Spleen (tissue), 11 donors: ENCODE data around the gene ST6GALNAC2. TPM values are rescaled to one million over a fixed set of nuclear protein-coding genes. Genes with fewer than 3 reads are reported as not detected.

Experiments used
- DNase-seq: peaks from one replicate; pipeline ENCODE4 v3.0.0-alpha.2; 2020
- H3K27ac ChIP-seq, 8 donors: fragments of 200-600 bp; sonication (generic) in 7 of 8; 1 replicate in 4 of 8; 2 replicates in 4 of 8; pipeline versions ENCODE4 v1.5.0 to v1.8.0; 2016 to 2021; ENCODE audit warnings: inconsistent platforms in 4 of 8, mild to moderate bottlenecking in 4 of 8, moderate library complexity in 1 of 8
- H3K27me3 ChIP-seq, 7 donors: fragments of 200-600 bp; sonication (generic) in 6 of 7; replicated peaks in 1 of 7; 1 replicate in 4 of 7; 2 replicates in 3 of 7; pipeline versions ENCODE4 v1.5.0 to v1.8.0; 2016 to 2021; ENCODE audit warnings: inconsistent platforms in 3 of 7, mild to moderate bottlenecking in 1 of 7
- H3K36me3 ChIP-seq, 6 donors: fragments of 200-600 bp; sonication (generic) in 5 of 6; 1 replicate in 4 of 6; 2 replicates in 2 of 6; pipeline versions ENCODE4 v1.5.0 to v1.8.0; 2016 to 2021; ENCODE audit warnings: inconsistent platforms in 2 of 6
- H3K4me1 ChIP-seq, 6 donors: fragments of 200-600 bp; sonication (generic) in 5 of 6; 1 replicate in 3 of 6; 2 replicates in 3 of 6; pipeline versions ENCODE4 v1.5.0 to v1.8.0; 2016 to 2021; ENCODE audit warnings: inconsistent platforms in 3 of 6
- H3K4me3 ChIP-seq, 8 donors: fragments of 200-600 bp; sonication (generic) in 7 of 8; 1 replicate in 4 of 8; 2 replicates in 4 of 8; pipeline versions ENCODE4 v1.5.0 to v1.8.0; 2016 to 2021; ENCODE audit warnings: inconsistent platforms in 4 of 8, mild to moderate bottlenecking in 4 of 8, moderate library complexity in 2 of 8
- H3K9me3 ChIP-seq, 8 donors: fragments of 200-600 bp; sonication (generic) in 7 of 8; 1 replicate in 4 of 8; 2 replicates in 4 of 8; pipeline versions ENCODE4 v1.5.0 to v1.8.0; 2016 to 2021; ENCODE audit warnings: inconsistent platforms in 4 of 8
- CTCF ChIP-seq, 11 experiments: fragments of 200-600 bp in 7 of 11; fragments of 450-650 bp in 4 of 11; sonication (generic) in 4 of 11; IDR thresholded peaks in 8 of 11; conservative IDR thresholded peaks in 3 of 11; 1 replicate in 7 of 11; 2 replicates in 4 of 11; pipeline versions ENCODE4 v1.4.0 to v1.8.0; 2016 to 2021; ENCODE audit warnings: antibody characterized with exemption in 11 of 11, inconsistent platforms in 4 of 11, mild to moderate bottlenecking in 1 of 11
- POLR2A ChIP-seq, 3 donors: fragments of 450-650 bp; IDR thresholded peaks; one replicate each; pipeline ENCODE4 v1.5.1; 2017; ENCODE audit warnings: antibody characterized with exemption in 3 of 3, mild to moderate bottlenecking in 1 of 3
- POLR2AphosphoS5 ChIP-seq, 3 donors: sonication (generic); formaldehyde crosslinking; IDR thresholded peaks; one replicate each; pipeline ENCODE4 v1.5.1; 2017; ENCODE audit warnings: antibody characterized with exemption in 3 of 3
- WGBS, 5 donors: extraction: QIAGEN DNeasy Blood & Tissue Kit in 3 of 5; methylation state at CpG; one replicate each; pipeline versions ENCODE4 v1.1.5 to v1.1.7; 2013 to 2018; 5-methylcytosine and 5-hydroxymethylcytosine counted together
- intact Hi-C: fragments of 100-400 bp; cut with DNase I; formaldehyde crosslinking; loops from one replicate; pipeline ENCODE4 v1.15.0; 2023; ENCODE audit warnings: low total_unique reads
- polyA plus RNA-seq, 3 donors: library from polyadenylated mRNA; stranded (reverse); fragments of 200-250 nt; gene quantifications; one replicate each; pipeline ENCODE4 v1.2.1, GENCODE V29; 2013
- total RNA-seq, 7 donors: library from RNA; depleted of rRNA in 3 of 7; stranded (reverse); fragments of >200 nt in 3 of 7; fragmentation: NEBNext Ultra II Directional in 4 of 7; extraction: Animal tissue kit (Norgen Biotek cat#: 25700) in 4 of 7; gene quantifications; one replicate each; pipeline versions ENCODE4 v1.1.0 to v1.2.1, GENCODE V29; 2016 to 2021
- donor health status: healthy with polysubstance abuse.
- donor health status: DM: no; HTN: no; CAD: no; lungs with moderate emphysema.
- donor health status: DM: no; HTN: no; CAD: no.
- donor health status: Bipolar disorder and iron deficiency.
- donor health status: healthy.
- donor health status: DM: no; HTN: no; CAD: no.
- donor health status: DM: yes; HTN: yes; CAD: no.

The ST6GALNAC2 gene
- total and polyA plus RNA-seq, 10 donors, result 1.1 to 15.7 (median 8.7) TPM

GRCh38 chr17:76543826-76544545 is 41.7 kb downstream of the ST6GALNAC2 start:
- H3K36me3 ChIP-seq, result no peaks in the 10 kb centered on the region
- H3K27ac ChIP-seq, result peak overlapping the region in 6 of 8 donors; percentile 35 to 60 (median 56)
- no peaks in the 10 kb centered on the region for H3K9me3 ChIP-seq
- DNase-seq, result no peak
- 35 to 45% (median 38%) methylated on average over 21 to 22 of the region's 22 CpGs for WGBS, 5 donors
- H3K4me1 ChIP-seq, result peaks cover 24 to 84% (median 58%) of the 10 kb centered on the region in 6 donors
- no peak overlapping the region for H3K4me3 ChIP-seq
- intact Hi-C loops, result no loop called here
- TF ChIP-seq CTCF (IDR thresholded peaks at IDR 0.05 in 8 of 11, conservative IDR thresholded peaks at IDR 0.05 in 3 of 11) (no peak), POLR2AphosphoS5 (IDR thresholded peaks at IDR 0.05) (no peak), POLR2A (IDR thresholded peaks at IDR 0.05) (no peak)
- peaks cover 0 to 44% (median under 1%) of the 10 kb centered on the region in 7 donors for H3K27me3 ChIP-seq

- Histone ChIP-seq H3K4me1 (peaks cover 26 to 90% (median 63%) of the 10 kb centered on the region in 6 donors), H3K36me3 (no peaks in the 10 kb centered on the region), H3K27me3 (peaks cover 0 to 50% (median 6%) of the 10 kb centered on the region in 7 donors), H3K9me3 (no peaks in the 10 kb centered on the region), H3K27ac (peak overlapping the region in 5 of 8 donors; percentile 54 to 60 (median 58)), H3K4me3 (no peak overlapping the region)
- intact Hi-C loops, result no loop called here
- WGBS, 5 donors, result 69 to 81% (median 74%) methylated on average over 6 of the region's 6 CpGs
- DNase-seq, result peak; percentile 70
- TF ChIP-seq POLR2AphosphoS5 (IDR thresholded peaks at IDR 0.05) (no peak), CTCF (IDR thresholded peaks at IDR 0.05 in 8 of 11, conservative IDR thresholded peaks at IDR 0.05 in 3 of 11) (no peak), POLR2A (IDR thresholded peaks at IDR 0.05) (no peak)
Observed at GRCh38 chr17:76543482-76543825, 42.2 kb downstream of the ST6GALNAC2 start.

- Histone ChIP-seq H3K4me3 (no peak overlapping the region), H3K9me3 (no peaks in the 10 kb centered on the region), H3K27ac (peak overlapping the region in 3 of 8 donors; percentile 54 to 59 (median 58)), H3K4me1 (peaks cover 27 to 91% (median 68%) of the 10 kb centered on the region in 6 donors), H3K27me3 (peaks cover 0 to 54% (median 11%) of the 10 kb centered on the region in 7 donors), H3K36me3 (no peaks in the 10 kb centered on the region)
- TF ChIP-seq POLR2AphosphoS5 (IDR thresholded peaks at IDR 0.05) (no peak), POLR2A (IDR thresholded peaks at IDR 0.05) (no peak), CTCF (IDR thresholded peaks at IDR 0.05 in 8 of 11, conservative IDR thresholded peaks at IDR 0.05 in 3 of 11) (no peak)
- 82 to 90% (median 88%) methylated on average over 8 of the region's 8 CpGs for WGBS, 5 donors
- intact Hi-C loops, result no loop called here
- DNase-seq, result peak; percentile 57
Observed at GRCh38 chr17:76542984-76543383, 42.7 kb downstream of the ST6GALNAC2 start.

GRCh38 chr17:76542566-76542971 is 43.1 kb downstream of the ST6GALNAC2 start:
- whole genome bisulfite sequencing, 5 donors, result 84 to 87% (median 84%) methylated on average over 10 of the region's 10 CpGs
- peak overlapping the region in 1 of 8 donors; percentile 59 for H3K27ac ChIP-seq

More at GRCh38 chr17:76542566-76542971, 43.1 kb downstream of the ST6GALNAC2 start:
- Histone ChIP-seq H3K4me3 (no peak overlapping the region), H3K27me3 (peaks cover 0 to 58% (median 15%) of the 10 kb centered on the region in 7 donors), H3K9me3 (no peaks in the 10 kb centered on the region), H3K36me3 (no peaks in the 10 kb centered on the region), H3K4me1 (peaks cover 27 to 91% (median 72%) of the 10 kb centered on the region in 6 donors)
- TF ChIP-seq POLR2AphosphoS5 (IDR thresholded peaks at IDR 0.05), result no peak
- TF ChIP-seq CTCF (IDR thresholded peaks at IDR 0.05 in 8 of 11, conservative IDR thresholded peaks at IDR 0.05 in 3 of 11), result no peak
- TF ChIP-seq POLR2A (IDR thresholded peaks at IDR 0.05), result no peak
- intact Hi-C loops, result no loop called here
- peak; percentile 64 for DNase-seq
